ENCODE data around the gene RAET1G.

RAET1G gene

GRCh38 chr6:149942461-149942829, 19.5 kb upstream of the RAET1G start:
- no peak for TF ChIP-seq CTCF (IDR thresholded peaks at IDR 0.05)
- Mint-ChIP-seq H3K4me3 (peak overlapping the region; percentile 82), H3K27me3 (ENCODE audit: low read depth, poor library complexity) (peaks cover 94% of the 10 kb centered on the region), H3K4me1 (peaks cover 7% of the 10 kb centered on the region), H3K27ac (no peak overlapping the region), H3K36me3 (ENCODE audit: low read depth) (no peaks in the 10 kb centered on the region), H3K9me3 (no peaks in the 10 kb centered on the region)
- DNase-seq, result no peak

DNA sequence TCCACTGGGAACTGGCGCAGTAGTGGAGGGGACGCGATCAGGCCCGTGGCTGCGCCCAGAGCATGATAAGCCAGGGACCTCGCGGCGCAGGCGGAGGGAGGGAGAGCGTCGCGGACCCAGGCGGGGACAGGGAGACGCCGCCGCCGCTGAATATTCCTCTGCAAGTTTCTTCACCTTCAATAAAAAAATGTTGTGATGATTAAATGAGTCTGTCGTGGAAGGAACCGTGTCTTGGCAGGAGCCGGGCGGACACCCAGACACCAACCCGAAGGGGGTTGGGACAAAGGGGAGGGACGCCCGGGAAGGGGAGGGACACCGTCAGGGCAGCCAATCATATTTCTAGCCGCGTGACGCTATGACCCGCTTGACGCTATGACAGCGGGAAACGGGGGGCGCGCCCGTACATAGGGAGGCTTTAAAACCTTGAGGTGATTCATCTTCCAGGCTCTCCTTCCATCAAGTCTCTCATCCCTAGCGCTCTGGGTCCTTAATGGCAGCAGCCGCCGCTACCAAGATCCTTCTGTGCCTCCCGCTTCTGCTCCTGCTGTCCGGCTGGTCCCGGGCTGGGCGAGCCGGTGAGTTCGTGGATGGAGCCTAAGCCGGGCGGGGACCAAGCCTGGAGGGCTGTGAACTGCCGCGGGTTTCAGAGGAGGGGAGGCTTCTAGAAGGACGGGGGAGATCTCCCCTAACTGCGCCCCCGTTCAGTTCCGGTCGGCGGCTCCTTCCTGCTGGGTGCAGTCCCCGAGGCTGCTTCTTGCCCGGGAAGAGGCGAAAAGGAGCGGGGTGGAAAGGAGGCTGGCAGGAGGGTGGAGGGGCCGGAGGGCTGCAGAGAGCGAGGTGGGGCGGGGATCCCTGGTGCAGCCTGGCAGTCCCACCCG, 18.9 kb upstream of the RAET1G start, which contains the start of gene ULBP2:
Gene ULBP2, plus strand, starts transcription at position 432 of the 878 bp plus-strand sequence. Its CDS starts 59 bp downstream, at position 491.
- TF ChIP-seq CTCF (IDR thresholded peaks at IDR 0.05), result no peak
- DNase-seq, result peak; percentile 71
- Mint-ChIP-seq H3K4me3 (peak within 1 kb of the TSS; percentile 82), H3K36me3 (ENCODE audit: low read depth) (no peaks in the 10 kb centered on the region), H3K27me3 (ENCODE audit: low read depth, poor library complexity) (peaks cover 98% of the 10 kb centered on the region), H3K4me1 (peaks cover 7% of the 10 kb centered on the region), H3K27ac (no peak within 1 kb of the TSS), H3K9me3 (no peaks in the 10 kb centered on the region)

DNA sequence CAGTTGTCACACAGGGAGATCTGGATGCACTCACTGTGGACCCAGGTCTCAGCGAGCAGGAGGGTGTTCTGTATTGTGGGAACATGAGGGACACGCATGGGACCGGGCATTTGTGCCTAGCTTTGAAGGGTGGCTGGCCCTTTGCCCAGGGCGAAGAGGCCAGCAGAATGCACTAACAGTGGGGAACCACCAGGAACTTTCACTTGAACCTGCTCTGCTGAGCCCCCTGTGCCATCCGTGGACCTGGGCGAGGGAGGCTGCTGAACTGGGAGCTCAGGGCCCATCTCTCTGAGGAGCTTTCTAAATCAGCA, 17.7 kb upstream of the RAET1G start:
- no peak for TF ChIP-seq CTCF (IDR thresholded peaks at IDR 0.05)
- no peak for DNase-seq
- H3K27me3 Mint-ChIP-seq (ENCODE audit: low read depth, poor library complexity), result peaks cover 98% of the 10 kb centered on the region
- H3K4me3 Mint-ChIP-seq, result peak overlapping the region; percentile 44
- no peaks in the 10 kb centered on the region for H3K9me3 Mint-ChIP-seq
- peaks cover 7% of the 10 kb centered on the region for H3K4me1 Mint-ChIP-seq
- H3K27ac Mint-ChIP-seq, result no peak overlapping the region
- no peaks in the 10 kb centered on the region for H3K36me3 Mint-ChIP-seq (ENCODE audit: low read depth)

- Mint-ChIP-seq H3K36me3 (ENCODE audit: low read depth) (no peaks in the 10 kb centered on the region), H3K9me3 (no peaks in the 10 kb centered on the region), H3K27me3 (ENCODE audit: low read depth, poor library complexity) (peaks cover 98% of the 10 kb centered on the region), H3K4me1 (peaks cover 7% of the 10 kb centered on the region), H3K4me3 (peak overlapping the region; percentile 44), H3K27ac (no peak overlapping the region)
- no peak for TF ChIP-seq CTCF (IDR thresholded peaks at IDR 0.05)
- DNase-seq, result no peak
Observed at GRCh38 chr6:149939909-149940671, 17.2 kb upstream of the RAET1G start.

GRCh38 chr6:149939356-149939648, 16.4 kb upstream of the RAET1G start:
- Mint-ChIP-seq H3K4me3 (peak overlapping the region; percentile 68), H3K9me3 (no peaks in the 10 kb centered on the region), H3K27me3 (ENCODE audit: low read depth, poor library complexity) (peaks cover 100% of the 10 kb centered on the region), H3K36me3 (ENCODE audit: low read depth) (no peaks in the 10 kb centered on the region), H3K4me1 (peaks cover 7% of the 10 kb centered on the region), H3K27ac (no peak overlapping the region)
- no peak for TF ChIP-seq CTCF (IDR thresholded peaks at IDR 0.05)
- DNase-seq, result no peak

All from nephron progenitor cell (in vitro differentiated cells).